Inflammatory macrophage treated with lipopolysaccharide for 1 hour (primary cell): Measurements from ENCODE around the gene PRKAR2B.
"Not testable (repeated sequence)": the region's sequence is repeated elsewhere in the genome, so short reads cannot be mapped to it uniquely, and the experiment has no call there.

ENCODE experiments used
- DNase-seq, 2 donors: peaks; one replicate each; pipeline ENCODE4 v3.0.0-alpha.2; 2020 to 2022

The PRKAR2B gene

GRCh38 chr7:107029061-107029763, 15.3 kb upstream of the PRKAR2B start:
- DNase-seq, result peak in 1 of 2 donors; percentile 35

GRCh38 chr7:107029764-107030286, 14.7 kb upstream of the PRKAR2B start:
- DNase-seq, result no peak

GRCh38 chr7:107032050-107032449, 12.5 kb upstream of the PRKAR2B start:
- DNase-seq, result no peak

GRCh38 chr7:107032720-107033438, 11.6 kb upstream of the PRKAR2B start:
- no peak for DNase-seq

- DNase-seq, result no peak
Measured at GRCh38 chr7:107034553-107034952, 10.0 kb upstream of the PRKAR2B start.

- no peak for DNase-seq
Measured at GRCh38 chr7:107035446-107035845, 9.1 kb upstream of the PRKAR2B start.

- no peak for DNase-seq
Measured at GRCh38 chr7:107036535-107036934, 8.0 kb upstream of the PRKAR2B start.

- DNase-seq, result peak; percentile 76 to 77
Measured at GRCh38 chr7:107037717-107038603, 6.5 kb upstream of the PRKAR2B start.

- no peak for DNase-seq
Measured at GRCh38 chr7:107039199-107039900, 5.2 kb upstream of the PRKAR2B start.

GRCh38 chr7:107041097-107041496, 3.4 kb upstream of the PRKAR2B start:
- DNase-seq, result no peak

GRCh38 chr7:107041764-107042163, 2.7 kb upstream of the PRKAR2B start:
- DNase-seq, result not testable (repeated sequence)

- not testable (repeated sequence) for DNase-seq
Measured at GRCh38 chr7:107042326-107042910, 2.1 kb upstream of the PRKAR2B start.

- DNase-seq, result peak; percentile 62 to 71
Measured at GRCh38 chr7:107043491-107043890, 1.0 kb upstream of the PRKAR2B start.

GRCh38 chr7:107043921-107044346, 571 bp upstream of the PRKAR2B start:
- DNase-seq, result no peak

- DNase-seq, result no peak
Measured at GRCh38 chr7:107045195-107045960, 873 bp downstream of the PRKAR2B start.

- DNase-seq, result no peak
Measured at GRCh38 chr7:107045980-107046379, 1.5 kb downstream of the PRKAR2B start.

GRCh38 chr7:107046491-107047259, 2.2 kb downstream of the PRKAR2B start:
- no peak for DNase-seq

- no peak for DNase-seq
Measured at GRCh38 chr7:107047902-107048782, 3.6 kb downstream of the PRKAR2B start.

- DNase-seq, result no peak
Measured at GRCh38 chr7:107048783-107049418, 4.4 kb downstream of the PRKAR2B start.
